ENCODE measurements around the gene CUX1.

Gene CUX1

GRCh38 chr7:102096012-102096332, 278.5 kb downstream of the CUX1 start:
- H3F3A ChIP-seq (ENCODE audit: insufficient read depth, low read length), result no peaks in the 10 kb centered on the region
- H3K27ac ChIP-seq (ENCODE audit: low read length), result no peak overlapping the region
- H4K20me1 ChIP-seq (ENCODE audit: insufficient read depth, low read length), result no peaks in the 10 kb centered on the region
- no peaks in the 10 kb centered on the region for H3K9me2 ChIP-seq (replicated peaks; ENCODE audit: insufficient read depth, low read length)
- no peaks in the 10 kb centered on the region for H3K4me1 ChIP-seq (ENCODE audit: low read length)
- H3K9ac ChIP-seq (ENCODE audit: low read length), result no peak overlapping the region
- no peak for DNase-seq
- H3K9me3 ChIP-seq (replicated peaks; ENCODE audit: insufficient read depth, low read length), result no peaks in the 10 kb centered on the region
- H2AFZ ChIP-seq (ENCODE audit: low read length), result no peak overlapping the region
- H3K36me3 ChIP-seq (replicated peaks; ENCODE audit: insufficient read depth, low read length), result no peaks in the 10 kb centered on the region
- H3K79me2 ChIP-seq (ENCODE audit: low read length), result no peaks in the 10 kb centered on the region
- H3K4me3 ChIP-seq (ENCODE audit: low read length), result no peak overlapping the region
- H3K4me2 ChIP-seq (ENCODE audit: low read depth, low read length), result no peak overlapping the region
- TF ChIP-seq CTCF (IDR thresholded peaks at IDR 0.05; ENCODE audit: low read length), result no peak
- no peak for TF ChIP-seq EZH2phosphoT487 (IDR thresholded peaks at IDR 0.05; ENCODE audit: low read length)
- TF ChIP-seq EZH2 (optimal IDR thresholded peaks at IDR 0.05; ENCODE audit: low read depth, low read length), result no peak
- no peaks in the 10 kb centered on the region for H3K27me3 ChIP-seq (replicated peaks; ENCODE audit: insufficient read depth, low read length)

GRCh38 chr7:102096706-102097427, 279.4 kb downstream of the CUX1 start:
- H3K9me3 ChIP-seq (replicated peaks; ENCODE audit: insufficient read depth, low read length), result no peaks in the 10 kb centered on the region
- H3K9ac ChIP-seq (ENCODE audit: low read length), result no peak overlapping the region
- H2AFZ ChIP-seq (ENCODE audit: low read length), result no peak overlapping the region
- TF ChIP-seq EZH2 (optimal IDR thresholded peaks at IDR 0.05; ENCODE audit: low read depth, low read length), result no peak
- no peak for TF ChIP-seq CTCF (IDR thresholded peaks at IDR 0.05; ENCODE audit: low read length)
- no peak for TF ChIP-seq EZH2phosphoT487 (IDR thresholded peaks at IDR 0.05; ENCODE audit: low read length)
- no peak overlapping the region for H3K4me3 ChIP-seq (ENCODE audit: low read length)
- H3K4me2 ChIP-seq (ENCODE audit: low read depth, low read length), result no peak overlapping the region
- no peaks in the 10 kb centered on the region for H3K4me1 ChIP-seq (ENCODE audit: low read length)
- H3K9me2 ChIP-seq (replicated peaks; ENCODE audit: insufficient read depth, low read length), result no peaks in the 10 kb centered on the region
- no peaks in the 10 kb centered on the region for H3F3A ChIP-seq (ENCODE audit: insufficient read depth, low read length)
- no peak for DNase-seq
- H3K27me3 ChIP-seq (replicated peaks; ENCODE audit: insufficient read depth, low read length), result no peaks in the 10 kb centered on the region
- no peaks in the 10 kb centered on the region for H4K20me1 ChIP-seq (ENCODE audit: insufficient read depth, low read length)
- no peaks in the 10 kb centered on the region for H3K36me3 ChIP-seq (replicated peaks; ENCODE audit: insufficient read depth, low read length)
- no peak overlapping the region for H3K27ac ChIP-seq (ENCODE audit: low read length)
- no peaks in the 10 kb centered on the region for H3K79me2 ChIP-seq (ENCODE audit: low read length)

- Histone ChIP-seq H4K20me1 (ENCODE audit: insufficient read depth, low read length) (no peaks in the 10 kb centered on the region), H3K36me3 (replicated peaks; ENCODE audit: insufficient read depth, low read length) (no peaks in the 10 kb centered on the region), H3K27ac (ENCODE audit: low read length) (no peak overlapping the region)
Measured at GRCh38 chr7:102097601-102098161, 280.3 kb downstream of the CUX1 start.

More at GRCh38 chr7:102097601-102098161, 280.3 kb downstream of the CUX1 start:
- Histone ChIP-seq H3K9me2 (replicated peaks; ENCODE audit: insufficient read depth, low read length) (no peaks in the 10 kb centered on the region), H2AFZ (ENCODE audit: low read length) (no peak overlapping the region), H3K9me3 (replicated peaks; ENCODE audit: insufficient read depth, low read length) (no peaks in the 10 kb centered on the region), H3K4me1 (ENCODE audit: low read length) (no peaks in the 10 kb centered on the region), H3K27me3 (replicated peaks; ENCODE audit: insufficient read depth, low read length) (no peaks in the 10 kb centered on the region), H3K4me3 (ENCODE audit: low read length) (no peak overlapping the region), H3K4me2 (ENCODE audit: low read depth, low read length) (no peak overlapping the region), H3K79me2 (ENCODE audit: low read length) (no peaks in the 10 kb centered on the region), H3K9ac (ENCODE audit: low read length) (no peak overlapping the region), H3F3A (ENCODE audit: insufficient read depth, low read length) (no peaks in the 10 kb centered on the region)
- TF ChIP-seq CTCF (IDR thresholded peaks at IDR 0.05; ENCODE audit: low read length) (no peak), EZH2phosphoT487 (IDR thresholded peaks at IDR 0.05; ENCODE audit: low read length) (no peak), EZH2 (optimal IDR thresholded peaks at IDR 0.05; ENCODE audit: low read depth, low read length) (no peak)
- DNase-seq, result no peak

All from MM.1S (cell line).